GM23338 (cell line): ENCODE data around the gene COMP. TPM values are rescaled to one million over a fixed set of nuclear protein-coding genes. Genes with fewer than 3 reads are reported as not detected.

Source experiments
- ATAC-seq: fragments of 200-7000 bp; cut with Tn5 transposase; 3 replicates; pipeline ENCODE4 v1.9.1; 2020
- DNase-seq: peaks from one replicate; pipeline ENCODE4 v3.0.0-alpha.2; 2015; ENCODE audit warnings: low spot score
- H2AFZ ChIP-seq: fragments of 200-600 bp; sonication (generic); 2 replicates; pipeline ENCODE4 v1.8.0; 2016; ENCODE audit warnings: antibody characterized with exemption, mild to moderate bottlenecking, moderate library complexity
- H3F3A ChIP-seq: fragments of 200-600 bp; sonication (generic); replicated peaks from 2 replicates; pipeline ENCODE4 v1.8.0; 2017; ENCODE audit warnings: antibody characterized with exemption, mixed run types, low read depth
- H3K27ac ChIP-seq: fragments of 200-600 bp; sonication (generic); 2 replicates; pipeline ENCODE4 v1.6.1; 2016; ENCODE audit warnings: low read depth
- H3K27me3 ChIP-seq: fragments of 200-600 bp; sonication (generic); 2 replicates; pipeline ENCODE4 v1.8.0; 2016; ENCODE audit warnings: mild to moderate bottlenecking, mixed run types, moderate library complexity; ENCODE audit not compliant: insufficient read depth
- H3K36me3 ChIP-seq: fragments of 200-600 bp; sonication (generic); 2 replicates; pipeline ENCODE4 v1.8.0; 2016; ENCODE audit warnings: mild to moderate bottlenecking; ENCODE audit not compliant: insufficient read depth
- H3K4me1 ChIP-seq: fragments of 200-600 bp; sonication (generic); 2 replicates; pipeline ENCODE4 v1.8.0; 2016; ENCODE audit warnings: mild to moderate bottlenecking, moderate library complexity; ENCODE audit not compliant: insufficient read depth
- H3K4me2 ChIP-seq: fragments of 200-600 bp; sonication (generic); 2 replicates; pipeline ENCODE4 v1.7.1; 2017; ENCODE audit warnings: mixed run types
- H3K4me3 ChIP-seq: fragments of 200-600 bp; sonication (generic); 2 replicates; pipeline ENCODE4 v1.6.1; 2016; ENCODE audit warnings: mixed run types
- H3K79me2 ChIP-seq: fragments of 200-600 bp; sonication (generic); replicated peaks from 2 replicates; pipeline ENCODE4 v1.8.0; 2017; ENCODE audit warnings: mild to moderate bottlenecking; ENCODE audit not compliant: insufficient read depth
- H3K9me2 ChIP-seq: fragments of 200-600 bp; sonication (generic); 2 replicates; pipeline ENCODE4 v1.8.0; 2017; ENCODE audit not compliant: insufficient read depth
- H4K20me1 ChIP-seq: fragments of 200-600 bp; sonication (generic); replicated peaks from 2 replicates; pipeline ENCODE4 v1.8.0; 2017; ENCODE audit warnings: mild to moderate bottlenecking; ENCODE audit not compliant: insufficient read depth
- H3K27ac Mint-ChIP-seq: 2 replicates; pipeline ENCODE4 v1.8.0; 2020; ENCODE audit warnings: inconsistent platforms, mild to moderate bottlenecking, moderate library complexity, mixed read lengths
- H3K27me3 Mint-ChIP-seq: 3 replicates; pipeline ENCODE4 v1.8.0; 2022; ENCODE audit warnings: low read depth, mild to moderate bottlenecking, moderate library complexity, mixed read lengths, inconsistent platforms; ENCODE audit not compliant: insufficient read depth, poor library complexity
- H3K36me3 Mint-ChIP-seq: 3 replicates; pipeline ENCODE4 v1.8.0; 2021; ENCODE audit warnings: low read depth, mild to moderate bottlenecking, inconsistent platforms, moderate library complexity, mixed read lengths
- H3K4me1 Mint-ChIP-seq: 3 replicates; pipeline ENCODE4 v1.8.0; 2020; ENCODE audit warnings: mild to moderate bottlenecking, inconsistent platforms, mixed read lengths
- H3K4me3 Mint-ChIP-seq: 3 replicates; pipeline ENCODE4 v1.8.0; 2021; ENCODE audit warnings: moderate library complexity, mild to moderate bottlenecking, inconsistent platforms, mixed read lengths
- H3K9me3 Mint-ChIP-seq: 3 replicates; pipeline ENCODE4 v1.8.0; 2020; ENCODE audit warnings: moderate library complexity, mild to moderate bottlenecking, inconsistent platforms, mixed read lengths
- EZH2 ChIP-seq: fragments of 200-600 bp; sonication (generic); IDR thresholded peaks from one replicate; pipeline ENCODE4 v1.8.0; 2017; ENCODE audit warnings: antibody characterized with exemption, mild to moderate bottlenecking, low read depth; ENCODE audit not compliant: unreplicated experiment
- EZH2phosphoT487 ChIP-seq: fragments of 200-600 bp; sonication (generic); IDR thresholded peaks from one replicate; pipeline ENCODE4 v1.8.1; 2018; ENCODE audit warnings: antibody characterized with exemption; ENCODE audit not compliant: unreplicated experiment
- NANOG ChIP-seq: IDR thresholded peaks from 2 replicates; pipeline ENCODE4 v1.6.1; 2016; ENCODE audit warnings: antibody characterized with exemption, borderline replicate concordance
- ZNF331 ChIP-seq: fragments of 250-450 bp; sonication (Bioruptor Pico); IDR thresholded peaks from 2 replicates; pipeline ENCODE4 v1.5.0; 2020; ENCODE audit warnings: low read depth, mild to moderate bottlenecking, moderate library complexity
- polyA plus RNA-seq: library from polyadenylated mRNA; unstranded; fragments of >200 nt; fragmentation: Nextera tagmentation; extraction: Ambion mirVana; gene quantifications from 2 replicates; pipeline ENCODE4 v1.2.1, GENCODE V29; 2016
- total RNA-seq: library from RNA; depleted of rRNA; stranded (reverse); fragments of >200 nt; shearing (Covaris generic); gene quantifications from 2 replicates; pipeline ENCODE4 v1.2.3, GENCODE V29; 2014
- TF ChIP-seq, protein P1 (sequence below): fragments of 250-450 bp; sonication (Bioruptor Pico); IDR thresholded peaks from 2 replicates; pipeline ENCODE4 v1.5.0; 2020; ENCODE audit warnings: mild to moderate bottlenecking, moderate library complexity

The COMP gene
- total and polyA plus RNA-seq, 2 experiments from 2014 or later: 0.58 to 0.63 TPM

DNA sequence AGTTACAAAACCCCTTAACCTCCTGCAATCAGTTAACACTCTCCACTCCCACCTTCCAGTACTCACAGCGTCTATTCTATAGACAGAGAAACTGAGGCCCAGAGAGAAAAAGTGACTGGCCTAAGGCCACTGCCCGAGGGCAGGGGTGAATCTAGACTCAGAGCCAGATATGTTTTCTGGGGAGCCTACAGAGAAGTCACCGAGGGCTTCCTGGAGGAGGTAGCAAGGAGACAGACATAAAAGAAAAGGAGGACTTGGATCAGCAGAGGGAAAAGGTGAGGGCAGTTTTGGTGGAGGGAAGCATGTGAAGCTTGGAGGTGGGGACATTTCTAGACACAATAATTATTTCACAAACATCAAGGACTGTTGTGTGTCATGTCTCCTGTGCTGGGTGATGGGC lies 1.6 kb upstream of the COMP start:
- DNase-seq: no peak
- no peak overlapping the region for H3K4me2 ChIP-seq
- H3K9me2 ChIP-seq: no peaks in the 10 kb centered on the region
- H2AFZ ChIP-seq: no peak overlapping the region
- ATAC-seq: no peak
- H3K4me1 ChIP-seq: peaks cover 9% of the 10 kb centered on the region; the same call in 1 of the 2 replicates
- 0 out of 2 replicates have a peak, but pooled peaks cover 2% of the 10 kb centered on the region for H3F3A ChIP-seq
- no peak overlapping the region for H3K27ac ChIP-seq
- peaks cover 11% of the 10 kb centered on the region for H4K20me1 ChIP-seq
- no peak for TF ChIP-seq NANOG
- peaks cover 100% of the 10 kb centered on the region for H3K27me3 ChIP-seq
- H3K4me1 Mint-ChIP-seq: peaks cover 7% of the 10 kb centered on the region
- H3K36me3 Mint-ChIP-seq: no peaks in the 10 kb centered on the region; the same call in 2 of the 3 replicates
- H3K4me3 ChIP-seq: no peak overlapping the region
- no peaks in the 10 kb centered on the region for H3K79me2 ChIP-seq
- peaks cover 5% of the 10 kb centered on the region for H3K9me3 Mint-ChIP-seq
- H3K27ac Mint-ChIP-seq: no peak overlapping the region
- no peak overlapping the region; the same call in 2 of the 3 replicates for H3K4me3 Mint-ChIP-seq
- peaks cover 82% of the 10 kb centered on the region for H3K27me3 Mint-ChIP-seq
- no peaks in the 10 kb centered on the region for H3K36me3 ChIP-seq

DNA sequence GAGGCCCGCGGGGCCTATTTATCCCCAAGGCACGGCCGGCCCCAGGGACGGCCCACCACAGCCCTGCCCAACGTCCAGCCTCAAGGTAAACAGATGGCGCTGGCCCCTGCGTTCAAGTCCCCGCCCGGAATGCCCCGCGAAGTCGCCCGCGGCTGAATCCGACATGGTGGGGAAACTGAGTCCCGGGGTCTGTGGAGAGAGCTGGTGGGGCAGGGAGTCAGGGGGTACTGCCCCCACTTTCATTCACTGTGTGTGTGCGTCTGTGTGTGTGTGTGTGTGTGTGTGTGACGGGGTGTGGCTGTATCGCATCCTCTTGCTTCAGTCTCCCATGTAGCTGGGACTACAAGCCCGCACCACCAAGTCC lies 192 bp upstream of the COMP start:
- Mint-ChIP-seq H3K4me3 (peak overlapping the region; percentile 47; the same call in 1 of the 3 replicates), H3K27me3 (peaks cover 91% of the 10 kb centered on the region), H3K9me3 (peaks cover 7% of the 10 kb centered on the region), H3K27ac (no peak overlapping the region), H3K4me1 (peaks cover 12% of the 10 kb centered on the region), H3K36me3 (no peaks in the 10 kb centered on the region; the same call in 2 of the 3 replicates)
- H2AFZ ChIP-seq: peak overlapping the region; percentile 99
- H3K4me2 ChIP-seq: peak overlapping the region; percentile 87
- H3K36me3 ChIP-seq: no peaks in the 10 kb centered on the region
- DNase-seq (no peak), ATAC-seq (no peak)
- peaks cover 9% of the 10 kb centered on the region; the same call in 1 of the 2 replicates for H3K4me1 ChIP-seq
- peak overlapping the region; percentile 67 for H3K4me3 ChIP-seq
- H3K27ac ChIP-seq: no peak overlapping the region
- H3K27me3 ChIP-seq: peaks cover 100% of the 10 kb centered on the region
- H4K20me1 ChIP-seq: peaks cover 11% of the 10 kb centered on the region
- H3K79me2 ChIP-seq: no peaks in the 10 kb centered on the region
- H3F3A ChIP-seq: 0 out of 2 replicates have a peak, but pooled peaks cover 4% of the 10 kb centered on the region
- no peaks in the 10 kb centered on the region for H3K9me2 ChIP-seq
- peak; percentile 26 for TF ChIP-seq EZH2
- TF ChIP-seq ZNF331 (CRISPR knock-in tag): no peak
- TF ChIP-seq EZH2phosphoT487: no peak

DNA sequence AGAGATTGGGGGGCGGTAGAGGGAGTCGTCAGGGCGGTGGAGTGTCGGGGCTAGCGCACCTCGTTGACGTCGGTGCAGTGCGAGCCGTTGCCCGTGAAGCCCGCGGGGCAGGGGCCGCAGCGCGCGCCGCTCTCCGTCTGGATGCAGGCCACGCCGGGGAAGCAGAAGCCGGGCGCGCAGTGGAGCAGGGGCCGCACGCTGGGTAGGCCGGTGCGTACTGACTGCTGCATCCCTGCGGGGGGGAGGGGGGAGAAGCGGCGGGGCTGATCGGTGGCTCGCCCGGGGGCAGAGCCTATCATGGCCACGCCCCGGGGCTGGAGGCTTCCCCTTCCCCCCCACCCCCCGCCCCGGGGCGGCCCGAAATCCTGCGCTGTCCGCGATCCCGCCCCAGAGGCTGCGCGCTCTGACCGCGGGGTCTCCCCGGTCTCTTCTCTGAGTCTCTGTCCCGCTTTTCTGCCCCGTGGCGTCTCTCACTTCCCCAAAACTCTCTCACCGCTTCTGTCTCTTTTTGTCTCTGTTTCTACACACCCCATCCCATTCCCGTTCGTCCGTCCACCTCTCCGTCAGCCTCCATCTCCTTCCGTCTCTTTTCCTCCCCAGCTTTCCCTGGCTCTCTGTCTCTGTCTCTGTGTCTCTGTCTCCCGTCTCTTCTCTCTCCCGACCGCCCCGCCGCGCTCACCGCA lies 1.1 kb downstream of the COMP start:
- H3K27ac Mint-ChIP-seq: no peak overlapping the region
- Histone ChIP-seq H3K79me2 (no peaks in the 10 kb centered on the region), H3K27ac (no peak overlapping the region), H3K36me3 (no peaks in the 10 kb centered on the region), H3K27me3 (peaks cover 98% of the 10 kb centered on the region), H3F3A (0 out of 2 replicates have a peak, but pooled peaks cover 6% of the 10 kb centered on the region), H3K9me2 (no peaks in the 10 kb centered on the region), H3K4me1 (peaks cover 12% of the 10 kb centered on the region; the same call in 1 of the 2 replicates), H3K4me3 (peak overlapping the region; percentile 67), H4K20me1 (peaks cover 11% of the 10 kb centered on the region), H3K4me2 (peak overlapping the region; percentile 87), H2AFZ (peak overlapping the region; percentile 99)
- DNase-seq (peak; percentile 84), ATAC-seq (peak; percentile 37)
- no peaks in the 10 kb centered on the region; the same call in 2 of the 3 replicates for H3K36me3 Mint-ChIP-seq
- H3K27me3 Mint-ChIP-seq: peaks cover 96% of the 10 kb centered on the region
- H3K4me1 Mint-ChIP-seq: peaks cover 16% of the 10 kb centered on the region
- H3K4me3 Mint-ChIP-seq: peak overlapping the region; percentile 74
- peaks cover 7% of the 10 kb centered on the region for H3K9me3 Mint-ChIP-seq
- TF ChIP-seq, protein P1, sequence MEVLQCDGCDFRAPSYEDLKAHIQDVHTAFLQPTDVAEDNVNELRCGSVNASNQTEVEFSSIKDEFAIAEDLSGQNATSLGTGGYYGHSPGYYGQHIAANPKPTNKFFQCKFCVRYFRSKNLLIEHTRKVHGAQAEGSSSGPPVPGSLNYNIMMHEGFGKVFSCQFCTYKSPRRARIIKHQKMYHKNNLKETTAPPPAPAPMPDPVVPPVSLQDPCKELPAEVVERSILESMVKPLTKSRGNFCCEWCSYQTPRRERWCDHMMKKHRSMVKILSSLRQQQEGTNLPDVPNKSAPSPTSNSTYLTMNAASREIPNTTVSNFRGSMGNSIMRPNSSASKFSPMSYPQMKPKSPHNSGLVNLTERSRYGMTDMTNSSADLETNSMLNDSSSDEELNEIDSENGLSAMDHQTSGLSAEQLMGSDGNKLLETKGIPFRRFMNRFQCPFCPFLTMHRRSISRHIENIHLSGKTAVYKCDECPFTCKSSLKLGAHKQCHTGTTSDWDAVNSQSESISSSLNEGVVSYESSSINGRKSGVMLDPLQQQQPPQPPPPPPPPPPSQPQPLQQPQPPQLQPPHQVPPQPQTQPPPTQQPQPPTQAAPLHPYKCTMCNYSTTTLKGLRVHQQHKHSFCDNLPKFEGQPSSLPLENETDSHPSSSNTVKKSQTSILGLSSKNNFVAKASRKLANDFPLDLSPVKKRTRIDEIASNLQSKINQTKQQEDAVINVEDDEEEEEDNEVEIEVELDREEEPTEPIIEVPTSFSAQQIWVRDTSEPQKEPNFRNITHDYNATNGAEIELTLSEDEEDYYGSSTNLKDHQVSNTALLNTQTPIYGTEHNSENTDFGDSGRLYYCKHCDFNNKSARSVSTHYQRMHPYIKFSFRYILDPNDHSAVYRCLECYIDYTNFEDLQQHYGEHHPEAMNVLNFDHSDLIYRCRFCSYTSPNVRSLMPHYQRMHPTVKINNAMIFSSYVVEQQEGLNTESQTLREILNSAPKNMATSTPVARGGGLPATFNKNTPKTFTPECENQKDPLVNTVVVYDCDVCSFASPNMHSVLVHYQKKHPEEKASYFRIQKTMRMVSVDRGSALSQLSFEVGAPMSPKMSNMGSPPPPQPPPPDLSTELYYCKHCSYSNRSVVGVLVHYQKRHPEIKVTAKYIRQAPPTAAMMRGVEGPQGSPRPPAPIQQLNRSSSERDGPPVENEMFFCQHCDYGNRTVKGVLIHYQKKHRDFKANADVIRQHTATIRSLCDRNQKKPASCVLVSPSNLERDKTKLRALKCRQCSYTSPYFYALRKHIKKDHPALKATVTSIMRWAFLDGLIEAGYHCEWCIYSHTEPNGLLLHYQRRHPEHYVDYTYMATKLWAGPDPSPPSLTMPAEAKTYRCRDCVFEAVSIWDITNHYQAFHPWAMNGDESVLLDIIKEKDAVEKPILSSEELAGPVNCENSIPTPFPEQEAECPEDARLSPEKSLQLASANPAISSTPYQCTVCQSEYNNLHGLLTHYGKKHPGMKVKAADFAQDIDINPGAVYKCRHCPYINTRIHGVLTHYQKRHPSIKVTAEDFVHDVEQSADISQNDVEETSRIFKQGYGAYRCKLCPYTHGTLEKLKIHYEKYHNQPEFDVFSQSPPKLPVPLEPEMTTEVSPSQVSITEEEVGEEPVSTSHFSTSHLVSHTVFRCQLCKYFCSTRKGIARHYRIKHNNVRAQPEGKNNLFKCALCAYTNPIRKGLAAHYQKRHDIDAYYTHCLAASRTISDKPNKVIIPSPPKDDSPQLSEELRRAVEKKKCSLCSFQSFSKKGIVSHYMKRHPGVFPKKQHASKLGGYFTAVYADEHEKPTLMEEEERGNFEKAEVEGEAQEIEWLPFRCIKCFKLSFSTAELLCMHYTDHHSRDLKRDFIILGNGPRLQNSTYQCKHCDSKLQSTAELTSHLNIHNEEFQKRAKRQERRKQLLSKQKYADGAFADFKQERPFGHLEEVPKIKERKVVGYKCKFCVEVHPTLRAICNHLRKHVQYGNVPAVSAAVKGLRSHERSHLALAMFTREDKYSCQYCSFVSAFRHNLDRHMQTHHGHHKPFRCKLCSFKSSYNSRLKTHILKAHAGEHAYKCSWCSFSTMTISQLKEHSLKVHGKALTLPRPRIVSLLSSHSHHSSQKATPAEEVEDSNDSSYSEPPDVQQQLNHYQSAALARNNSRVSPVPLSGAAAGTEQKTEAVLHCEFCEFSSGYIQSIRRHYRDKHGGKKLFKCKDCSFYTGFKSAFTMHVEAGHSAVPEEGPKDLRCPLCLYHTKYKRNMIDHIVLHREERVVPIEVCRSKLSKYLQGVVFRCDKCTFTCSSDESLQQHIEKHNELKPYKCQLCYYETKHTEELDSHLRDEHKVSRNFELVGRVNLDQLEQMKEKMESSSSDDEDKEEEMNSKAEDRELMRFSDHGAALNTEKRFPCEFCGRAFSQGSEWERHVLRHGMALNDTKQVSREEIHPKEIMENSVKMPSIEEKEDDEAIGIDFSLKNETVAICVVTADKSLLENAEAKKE (CRISPR knock-in tag): no peak
- no peak for TF ChIP-seq EZH2phosphoT487
